Panc1 (cell line): ENCODE data around the gene ALKBH3. TPM values are rescaled to one million over a fixed set of nuclear protein-coding genes. Genes with fewer than 3 reads are reported as not detected.
A peak's percentile ranks its signal among the peaks of the same experiment; 100 is the strongest.

Experiments
- ATAC-seq: fragments of 200-7000 bp; cut with Tn5 transposase; 2 replicates; pipeline ENCODE4 v1.9.1; 2020; ENCODE audit warnings: mild to moderate bottlenecking, moderate library complexity
- BruUV-seq: library from RNA; stranded (reverse); fragments of 400-500 nt; replicated peaks from 2 replicates; lab custom pipeline; 2021; lab: Mats Ljungman, UMichigan
- CTCF ChIA-PET: fragments of 300-600 bp; sonication (Branson Sonifier 250); formaldehyde crosslinking; loops from one replicate; lab custom pipeline; 2022; ENCODE audit warnings: antibody characterized with exemption; lab: Charles Lee
- POLR2A ChIA-PET: fragments of 300-600 bp; sonication (Branson Sonifier 250); formaldehyde crosslinking; loops from one replicate; lab custom pipeline; 2022; ENCODE audit warnings: antibody characterized with exemption; lab: Charles Lee
- DNase-seq: peaks from one replicate; pipeline ENCODE4 v3.0.0-alpha.2; 2010; ENCODE audit warnings: low read depth, low spot score
- H3K27ac ChIP-seq: 2 replicates; pipeline ENCODE4 v1.5.1; 2011; ENCODE audit warnings: mild to moderate bottlenecking, low read length, inconsistent platforms
- H3K27me3 ChIP-seq: fragments of 200-500 bp; sonication (Bioruptor generic); 2 replicates; pipeline ENCODE4 v1.6.0; 2014; ENCODE audit warnings: low read length, inconsistent platforms; ENCODE audit not compliant: control insufficient read depth, insufficient read depth
- H3K36me3 ChIP-seq: fragments of 200-500 bp; sonication (Bioruptor generic); 2 replicates; pipeline ENCODE4 v1.5.1; 2014; ENCODE audit warnings: inconsistent platforms, mild to moderate bottlenecking, low read length, moderate library complexity; ENCODE audit not compliant: control insufficient read depth, insufficient read depth
- H3K4me1 ChIP-seq: 2 replicates; pipeline ENCODE4 v1.5.1; 2011; ENCODE audit warnings: inconsistent platforms, mild to moderate bottlenecking, low read length, moderate library complexity; ENCODE audit not compliant: control insufficient read depth, insufficient read depth
- H3K4me3 ChIP-seq, 2 experiments: 2 replicates each; pipeline ENCODE4 v1.5.1; 2011 to 2012; ENCODE audit warnings: low read depth in 2 of 2, low read length in 2 of 2, mild to moderate bottlenecking in 2 of 2, inconsistent platforms in 1 of 2, moderate library complexity in 1 of 2
- H3K9me3 ChIP-seq: fragments of 200-500 bp; sonication (Bioruptor generic); 2 replicates; pipeline ENCODE4 v1.5.1; 2014; ENCODE audit warnings: low read depth, mild to moderate bottlenecking, inconsistent platforms, low read length, moderate library complexity; ENCODE audit not compliant: control insufficient read depth, insufficient read depth
- CTCF ChIP-seq: fragments of 450-650 bp; IDR thresholded peaks from 2 replicates; pipeline ENCODE4 v1.5.1; 2017; ENCODE audit warnings: mild to moderate bottlenecking
- REST ChIP-seq, 2 experiments: IDR thresholded peaks; 2 replicates each; pipeline ENCODE4 v1.6.1; 2011 to 2012; ENCODE audit warnings: low read depth in 2 of 2, control low read depth in 1 of 2, low read length in 1 of 2, mild to moderate bottlenecking in 1 of 2, moderate library complexity in 1 of 2; ENCODE audit not compliant: insufficient read depth in 1 of 2
- TCF7L2 ChIP-seq: IDR thresholded peaks from 2 replicates; pipeline ENCODE4 v1.6.1; 2011; ENCODE audit warnings: mild to moderate bottlenecking, low read depth, low read length, inconsistent platforms
- in situ Hi-C: cut with HindIII; loops from 2 replicates; pipeline ENCODE4 v1.10.0; 2016; ENCODE audit warnings: low sequenced_read_pairs, low pct_unique_long_range_greater_than_20kb
- intact Hi-C: fragments of 100-400 bp; cut with micrococcal nuclease; formaldehyde crosslinking; loops from one replicate; pipeline ENCODE4 v1.10.0; 2022; ENCODE audit not compliant: unreplicated experiment
- total RNA-seq: library from RNA; stranded (reverse); gene quantifications from one replicate; pipeline ENCODE4 v1.2.1, GENCODE V29; 2021; ENCODE audit not compliant: unreplicated experiment

Gene ALKBH3
- total RNA-seq, 1 experiment from 2014 or later = 34.4 TPM

GRCh38 chr11:43944761-43945311, 64.2 kb downstream of the ALKBH3 start:
- H3K9me3 ChIP-seq = no peaks in the 10 kb centered on the region
- intact Hi-C loops = loop anchor here (5.0 to 10.0 kb wide), 2 partner anchors 53 to 90 kb away; no protein-coding TSS in a partner anchor
- no peaks in the 10 kb centered on the region for H3K36me3 ChIP-seq
- DNase-seq = no peak
- H3K27me3 ChIP-seq = peaks cover 5% of the 10 kb centered on the region; the same call in 1 of the 2 replicates
- peak overlapping the region in 1 of 2 experiments; percentile 55; a peak in 2 of 4 replicates for H3K4me3 ChIP-seq
- TF ChIP-seq CTCF (peak; percentile 95), TCF7L2 (no peak)
- in situ Hi-C loops = no loop called here
- H3K27ac ChIP-seq = no peak overlapping the region
- H3K4me1 ChIP-seq = peaks cover 7% of the 10 kb centered on the region; the same call in 1 of the 2 replicates
- peak; percentile 74 for ATAC-seq
- no TSS peak for BruUV-seq
- CTCF ChIA-PET = interaction anchor here (0.6 to 0.7 kb wide), 4 partner anchors 51 to 143 kb away, joined by 3 to 7 read pairs (median 5); no protein-coding TSS in a partner anchor
- POLR2A ChIA-PET = no interaction called here

DNA sequence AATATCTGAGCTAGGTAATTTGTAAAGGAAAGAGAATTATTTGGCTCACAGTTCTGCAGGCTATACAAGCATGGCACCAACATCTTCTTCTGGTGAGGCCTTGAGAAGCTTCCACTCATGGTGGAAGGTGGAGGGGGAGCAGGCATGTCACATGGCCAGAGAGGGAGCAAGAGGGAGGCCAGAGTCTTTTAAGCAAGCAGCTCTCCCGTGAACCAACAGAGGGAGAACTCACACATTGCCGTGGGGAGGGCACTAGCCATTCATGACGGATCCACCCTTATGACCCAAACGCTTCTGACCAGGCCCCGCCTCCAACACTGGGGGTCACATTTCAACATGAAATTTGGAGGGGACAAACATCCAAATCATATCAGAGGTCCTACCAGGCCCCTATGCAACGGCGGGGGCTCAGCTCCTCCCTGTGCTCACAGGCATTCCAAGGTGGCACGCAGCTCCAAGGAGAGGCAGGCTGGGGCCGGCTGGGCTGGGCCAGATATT, 66.4 kb downstream of the ALKBH3 start:
- TF ChIP-seq REST (IDR thresholded peaks at IDR 0.05; ENCODE audit: insufficient read depth in 1 of 2, low read depth in 2 of 2, low read length in 1 of 2) (no peak), CTCF (peak; percentile 41; the same call in 1 of the 2 replicates)
- ATAC-seq (no peak), DNase-seq (no peak)
- H3K9me3 ChIP-seq = no peaks in the 10 kb centered on the region
- no peak overlapping the region for H3K4me3 ChIP-seq
- H3K27me3 ChIP-seq = peaks cover 9% of the 10 kb centered on the region; the same call in 1 of the 2 replicates
- intact Hi-C loops = loop anchor here (10.0 kb wide), 1 partner anchor 88 kb away; no protein-coding TSS in a partner anchor
- no peak overlapping the region for H3K27ac ChIP-seq
- BruUV-seq = no TSS peak
- in situ Hi-C loops = no loop called here
- no peaks in the 10 kb centered on the region for H3K36me3 ChIP-seq
- ChIA-PET CTCF (no interaction called here), POLR2A (interaction anchor here (0.8 kb wide), 1 partner anchor 24 kb away, joined by 3 read pairs; no protein-coding TSS in a partner anchor)
- peaks cover 7% of the 10 kb centered on the region; the same call in 1 of the 2 replicates for H3K4me1 ChIP-seq
